Stomach (tissue), 9 donors: ENCODE measurements around the gene TNS1. TPM values are rescaled to one million over a fixed set of nuclear protein-coding genes. Genes with fewer than 3 reads are reported as not detected.

Experiments
- DNase-seq, 2 donors: peaks; one replicate each; pipeline versions ENCODE4 v3.0.0 to v3.0.0-alpha.2; 2013 to 2019
- H3K27ac ChIP-seq, 5 donors: fragments of 200-600 bp in 4 of 5; sonication (generic) in 4 of 5; one replicate each; pipeline ENCODE4 v1.5.1; 2013 to 2019; ENCODE audit warnings: mild to moderate bottlenecking in 1 of 5, moderate library complexity in 1 of 5
- H3K27me3 ChIP-seq, 3 donors: fragments of 200-600 bp; sonication (generic); one replicate each; pipeline ENCODE4 v1.5.1; 2017 to 2019; ENCODE audit warnings: mixed run types in 1 of 3
- H3K36me3 ChIP-seq, 4 donors: fragments of 200-600 bp; sonication (generic); 1 replicate in 3 of 4; 2 replicates in 1 of 4; pipeline ENCODE4 v1.5.1; 2016 to 2019
- H3K4me1 ChIP-seq, 4 donors: fragments of 200-600 bp; sonication (generic); one replicate each; pipeline ENCODE4 v1.5.1; 2016 to 2019
- H3K4me3 ChIP-seq, 4 donors: fragments of 200-600 bp; sonication (generic) in 3 of 4; one replicate each; pipeline ENCODE4 v1.5.1; 2016 to 2019; ENCODE audit warnings: mild to moderate bottlenecking in 1 of 4
- H3K9me3 ChIP-seq, 4 donors: fragments of 200-600 bp; sonication (generic); one replicate each; pipeline ENCODE4 v1.5.1; 2016 to 2019
- CTCF ChIP-seq, 7 experiments: fragments of 450-650 bp in 4 of 7; fragments of 200-600 bp in 3 of 7; sonication (generic) in 3 of 7; IDR thresholded peaks; one replicate each; pipeline ENCODE4 v1.5.1; 2016 to 2019; ENCODE audit warnings: antibody characterized with exemption in 7 of 7, control low read depth in 2 of 7, mild to moderate bottlenecking in 1 of 7
- EP300 ChIP-seq: sonication (generic); formaldehyde crosslinking; IDR thresholded peaks from one replicate; pipeline ENCODE4 v1.6.1; 2017; ENCODE audit warnings: antibody characterized with exemption
- POLR2A ChIP-seq, 4 donors: fragments of 450-650 bp; IDR thresholded peaks; one replicate each; pipeline ENCODE4 v1.6.1; 2016; ENCODE audit warnings: antibody characterized with exemption in 4 of 4, control low read depth in 2 of 4, mild to moderate bottlenecking in 1 of 4, moderate library complexity in 1 of 4
- POLR2AphosphoS5 ChIP-seq, 3 donors: sonication (generic); formaldehyde crosslinking; IDR thresholded peaks; one replicate each; pipeline ENCODE4 v1.6.1; 2016; ENCODE audit warnings: antibody characterized with exemption in 3 of 3
- WGBS, 5 donors: extraction: QIAGEN DNeasy Blood & Tissue Kit in 3 of 5; methylation state at CpG; one replicate each; pipeline versions ENCODE4 v1.1.5 to v1.1.7; 2013 to 2018; 5-methylcytosine and 5-hydroxymethylcytosine counted together
- intact Hi-C: fragments of 100-400 bp; cut with DNase I; formaldehyde crosslinking; loops from one replicate; pipeline ENCODE4 v1.15.1; 2023; ENCODE audit warnings: low total_unique reads
- polyA plus RNA-seq, 3 donors: library from polyadenylated mRNA; stranded (reverse); fragments of 200-250 nt; gene quantifications; one replicate each; pipeline ENCODE4 v1.2.3, GENCODE V29; 2013
- total RNA-seq, 5 donors: library from RNA; depleted of rRNA; stranded (reverse); fragments of >200 nt; gene quantifications; one replicate each; pipeline versions ENCODE4 v1.1.0 to v1.2.3, GENCODE V29; 2014 to 2016
- donor health status: healthy with polysubstance abuse.
- donor health status: Bipolar disorder and iron deficiency.
- donor health status: healthy.

Gene TNS1
- total and polyA plus RNA-seq, 8 donors, result 18.5 to 682 (median 160) TPM

GRCh38 chr2:217993817-217994463 lies 8.9 kb downstream of the TNS1 start:
- intact Hi-C loops, result no loop called here
- TF ChIP-seq POLR2AphosphoS5 (IDR thresholded peaks at IDR 0.05), result no peak
- peak in 5 of 7 experiments; percentile 27 to 83 (median 72) for TF ChIP-seq CTCF (IDR thresholded peaks at IDR 0.05)
- TF ChIP-seq POLR2A (IDR thresholded peaks at IDR 0.05), result no peak
- TF ChIP-seq EP300, result no peak
- peak; percentile 78 to 79 for DNase-seq
- no peak overlapping the region for H3K4me3 ChIP-seq
- H3K4me1 ChIP-seq, result peaks cover 29 to 47% (median 38%) of the 10 kb centered on the region in 4 donors
- no peaks in the 10 kb centered on the region for H3K27me3 ChIP-seq
- no peaks in the 10 kb centered on the region for H3K9me3 ChIP-seq
- WGBS, 5 donors, result 50 to 64% (median 58%) methylated on average over 5 to 6 of the region's 6 CpGs
- H3K27ac ChIP-seq, result peak overlapping the region in 4 of 5 donors; percentile 13 to 66 (median 60)
- no peaks in the 10 kb centered on the region for H3K36me3 ChIP-seq

- TF ChIP-seq POLR2A (IDR thresholded peaks at IDR 0.05) (no peak), EP300 (no peak), CTCF (IDR thresholded peaks at IDR 0.05) (no peak), POLR2AphosphoS5 (IDR thresholded peaks at IDR 0.05) (no peak)
- Histone ChIP-seq H3K27me3 (no peaks in the 10 kb centered on the region), H3K36me3 (no peaks in the 10 kb centered on the region), H3K4me1 (peaks cover 37 to 55% (median 46%) of the 10 kb centered on the region in 4 donors), H3K27ac (peak overlapping the region in 4 of 5 donors; percentile 13 to 66 (median 60)), H3K9me3 (no peaks in the 10 kb centered on the region), H3K4me3 (no peak overlapping the region)
- DNase-seq, result no peak
- intact Hi-C loops, result no loop called here
- 40 to 53% (median 41%) methylated on average over 6 of the region's 6 CpGs for WGBS, 5 donors
These were observed 9.7 kb downstream of the TNS1 start for GRCh38 chr2:217993138-217993537.

DNA sequence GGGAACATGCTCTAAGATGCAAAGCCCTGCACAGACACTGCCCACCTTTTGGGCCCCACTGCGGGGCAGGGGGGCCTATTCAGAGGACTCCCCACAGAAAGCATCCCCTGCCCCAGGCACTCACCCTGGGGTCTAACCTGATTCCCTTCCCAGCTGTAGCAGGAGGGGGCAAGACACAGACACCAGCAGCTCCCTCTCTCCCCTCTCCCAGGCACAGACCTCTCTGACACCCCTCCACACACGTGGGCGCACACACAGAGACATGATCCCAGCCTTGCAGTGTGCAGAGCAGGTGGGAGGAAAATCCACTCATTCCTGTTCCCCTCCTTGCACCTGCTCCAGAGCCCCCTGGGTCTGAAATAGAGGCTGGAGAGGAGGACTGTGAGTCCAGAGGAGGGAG lies 10.7 kb downstream of the TNS1 start:
- Histone ChIP-seq H3K9me3 (no peaks in the 10 kb centered on the region), H3K36me3 (no peaks in the 10 kb centered on the region), H3K27ac (no peak overlapping the region), H3K27me3 (no peaks in the 10 kb centered on the region), H3K4me3 (no peak overlapping the region), H3K4me1 (peaks cover 45 to 66% (median 54%) of the 10 kb centered on the region in 4 donors)
- 86 to 100% (median 92%) methylated on average over 1 to 3 of the region's 3 CpGs for WGBS, 5 donors
- TF ChIP-seq CTCF (IDR thresholded peaks at IDR 0.05), result no peak
- TF ChIP-seq POLR2AphosphoS5 (IDR thresholded peaks at IDR 0.05), result no peak
- no peak for TF ChIP-seq EP300
- no peak for TF ChIP-seq POLR2A (IDR thresholded peaks at IDR 0.05)
- intact Hi-C loops, result no loop called here
- DNase-seq, result no peak

- H3K4me1 ChIP-seq, result peaks cover 38 to 56% (median 43%) of the 10 kb centered on the region in 4 donors
- H3K4me3 ChIP-seq, result no peak overlapping the region
- no peaks in the 10 kb centered on the region for H3K9me3 ChIP-seq
- no peak overlapping the region for H3K27ac ChIP-seq
- 90 to 96% (median 95%) methylated on average over 7 to 9 of the region's 9 CpGs for WGBS, 5 donors
- no peaks in the 10 kb centered on the region for H3K27me3 ChIP-seq
- DNase-seq, result no peak
- intact Hi-C loops, result no loop called here
- no peak for TF ChIP-seq EP300
- no peak for TF ChIP-seq CTCF (IDR thresholded peaks at IDR 0.05)
- no peak for TF ChIP-seq POLR2A (IDR thresholded peaks at IDR 0.05)
- TF ChIP-seq POLR2AphosphoS5 (IDR thresholded peaks at IDR 0.05), result no peak
- no peaks in the 10 kb centered on the region for H3K36me3 ChIP-seq
These were observed 11.9 kb downstream of the TNS1 start for GRCh38 chr2:217990791-217991465.
